ENCODE results near the gene SMURF2.

SMURF2 gene

GRCh38 chr17:64638552-64639203 is 23.4 kb downstream of the SMURF2 start:
- H3K4me3 Mint-ChIP-seq: no peak overlapping the region
- peaks cover 21% of the 10 kb centered on the region for H3K4me1 Mint-ChIP-seq
- H3K36me3 Mint-ChIP-seq (ENCODE audit: low read depth): peaks cover 21% of the 10 kb centered on the region
- H3K27me3 Mint-ChIP-seq (ENCODE audit: low read depth): no peaks in the 10 kb centered on the region
- H3K9me3 Mint-ChIP-seq: no peaks in the 10 kb centered on the region
- TF ChIP-seq CTCF (IDR thresholded peaks at IDR 0.05; ENCODE audit: unreplicated experiment in 3 of 3): no peak
- no peak overlapping the region for H3K27ac Mint-ChIP-seq

- no peaks in the 10 kb centered on the region for H3K9me3 Mint-ChIP-seq
- peaks cover 18% of the 10 kb centered on the region for H3K36me3 Mint-ChIP-seq (ENCODE audit: low read depth)
- H3K4me1 Mint-ChIP-seq: peaks cover 19% of the 10 kb centered on the region
- peak overlapping the region in 1 of 3 experiments; percentile 33 for H3K27ac Mint-ChIP-seq
- no peak for TF ChIP-seq CTCF (IDR thresholded peaks at IDR 0.05; ENCODE audit: unreplicated experiment in 3 of 3)
- no peaks in the 10 kb centered on the region for H3K27me3 Mint-ChIP-seq (ENCODE audit: low read depth)
- no peak overlapping the region for H3K4me3 Mint-ChIP-seq
Measured at GRCh38 chr17:64635647-64636305, 26.3 kb downstream of the SMURF2 start.

DNA sequence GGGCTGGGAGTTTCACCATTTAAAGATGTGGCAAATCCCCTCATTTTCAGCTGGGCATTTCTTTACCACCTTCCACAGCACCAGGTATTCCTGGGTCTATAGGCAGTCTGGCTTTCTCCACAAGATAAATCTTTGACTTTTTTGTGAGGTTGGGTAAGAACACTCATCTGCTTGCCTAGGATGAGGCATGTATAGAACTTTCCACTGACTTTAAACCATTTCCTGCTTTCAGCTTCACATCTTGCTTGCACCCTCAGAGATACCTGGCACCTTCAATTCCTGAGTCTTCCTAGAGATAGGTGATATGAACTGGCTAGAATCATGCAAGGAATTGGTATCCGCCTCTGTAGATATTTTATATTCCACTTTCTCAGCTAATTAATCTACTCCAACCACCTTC is 27.9 kb downstream of the SMURF2 start:
- Mint-ChIP-seq H3K4me1 (peaks cover 13% of the 10 kb centered on the region), H3K36me3 (ENCODE audit: low read depth) (peaks cover 18% of the 10 kb centered on the region), H3K27me3 (ENCODE audit: low read depth) (no peaks in the 10 kb centered on the region), H3K27ac (peak overlapping the region in 1 of 3 experiments; percentile 4), H3K9me3 (no peaks in the 10 kb centered on the region), H3K4me3 (no peak overlapping the region)
- no peak for TF ChIP-seq CTCF (IDR thresholded peaks at IDR 0.05; ENCODE audit: unreplicated experiment in 3 of 3)

DNA sequence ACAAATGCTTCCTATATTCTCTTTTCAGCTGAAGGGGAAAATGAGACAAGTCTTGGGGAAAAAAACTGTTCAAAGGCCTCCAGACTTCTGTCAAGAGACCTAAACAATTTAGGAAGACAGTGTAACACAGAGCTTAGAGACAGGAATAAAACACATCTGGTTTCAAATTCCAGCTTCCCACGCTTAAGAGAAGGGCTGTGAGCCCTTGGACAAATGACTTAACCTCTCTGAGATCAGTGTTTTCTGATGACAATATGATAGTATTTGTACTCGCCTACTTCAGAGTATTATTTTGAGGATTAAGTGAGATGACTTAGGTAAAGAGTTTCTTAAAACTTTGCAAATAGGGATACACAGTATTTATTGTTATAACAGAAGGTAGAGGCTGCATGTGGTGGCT is 29.5 kb downstream of the SMURF2 start:
- Mint-ChIP-seq H3K4me3 (no peak overlapping the region), H3K36me3 (ENCODE audit: low read depth) (peaks cover 10% of the 10 kb centered on the region), H3K27me3 (ENCODE audit: low read depth) (no peaks in the 10 kb centered on the region), H3K27ac (peak overlapping the region in 1 of 3 experiments; percentile 17), H3K4me1 (peaks cover 13% of the 10 kb centered on the region), H3K9me3 (no peaks in the 10 kb centered on the region)
- no peak for TF ChIP-seq CTCF (IDR thresholded peaks at IDR 0.05; ENCODE audit: unreplicated experiment in 3 of 3)

DNA sequence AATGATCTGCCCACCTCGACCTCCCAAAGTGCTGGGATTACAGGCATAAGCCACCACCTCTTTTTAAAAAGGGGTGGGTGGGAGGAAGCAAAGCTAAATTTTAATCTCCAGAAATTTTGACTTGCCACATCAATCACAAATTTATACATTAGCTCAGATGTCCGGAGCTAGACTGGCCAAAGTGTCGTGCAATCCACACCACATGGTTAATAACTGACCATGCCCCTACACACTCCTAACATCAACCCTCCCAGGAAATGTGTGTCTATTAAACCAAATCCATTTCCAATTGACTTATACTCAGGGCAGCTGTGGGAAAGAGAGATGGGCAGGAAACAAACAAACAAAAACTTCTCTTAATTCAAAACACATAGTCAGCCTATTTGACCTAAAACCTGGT is 29.9 kb downstream of the SMURF2 start:
- Mint-ChIP-seq H3K27me3 (ENCODE audit: low read depth) (no peaks in the 10 kb centered on the region), H3K27ac (peak overlapping the region in 2 of 3 experiments; percentile 17 to 47), H3K4me3 (no peak overlapping the region), H3K4me1 (peaks cover 13% of the 10 kb centered on the region), H3K36me3 (ENCODE audit: low read depth) (peaks cover 9% of the 10 kb centered on the region), H3K9me3 (no peaks in the 10 kb centered on the region)
- no peak for TF ChIP-seq CTCF (IDR thresholded peaks at IDR 0.05; ENCODE audit: unreplicated experiment in 3 of 3)
